Cerebellar nuclear complex (tissue), 1 donor: Measurements from ENCODE around the gene GALNT16.

ENCODE experiments used
- DNase-seq, 2 experiments: peaks; one replicate each; lab custom pipeline; 2025; lab: John Stamatoyannopoulos, UW

The GALNT16 gene

DNA sequence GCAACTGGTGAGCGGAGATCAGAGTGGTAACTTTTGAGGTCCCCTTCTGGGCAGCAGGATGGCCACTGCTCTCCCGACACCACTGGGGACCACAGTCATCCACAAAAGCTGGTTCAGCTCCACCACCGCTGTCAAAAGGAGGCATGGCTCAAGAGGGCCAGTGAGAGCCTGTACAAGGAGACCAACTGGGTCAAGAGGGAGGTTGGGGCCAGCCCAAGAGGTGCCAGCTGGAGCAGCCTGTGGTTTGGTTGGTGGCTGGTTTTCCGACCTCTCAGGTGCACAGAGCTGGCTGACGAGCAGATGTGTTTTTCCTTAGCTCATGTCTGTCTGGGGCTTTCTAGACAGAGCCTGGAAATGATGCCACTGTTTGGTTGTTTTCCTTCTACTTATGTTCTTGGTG, 78.0 kb downstream of the GALNT16 start:
- DNase-seq, result no peak

DNA sequence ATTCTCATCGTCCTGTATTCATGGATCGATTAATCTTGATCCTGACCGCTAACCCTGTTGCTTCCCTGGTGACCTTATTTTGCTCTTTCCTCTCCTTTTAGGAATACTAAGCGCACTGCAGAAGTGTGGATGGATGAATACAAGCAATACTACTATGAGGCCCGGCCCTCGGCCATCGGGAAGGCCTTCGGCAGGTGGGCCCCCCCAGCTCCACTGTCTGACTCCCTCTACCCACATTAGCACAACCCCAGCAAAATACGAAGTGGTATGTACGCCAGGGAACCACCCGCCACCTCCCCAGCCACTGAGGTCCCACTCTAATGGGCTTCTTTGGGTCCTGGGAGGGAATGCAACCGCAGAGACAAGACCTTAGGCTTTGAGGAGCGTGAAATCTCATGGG, 79.5 kb downstream of the GALNT16 start:
- no peak for DNase-seq

DNA sequence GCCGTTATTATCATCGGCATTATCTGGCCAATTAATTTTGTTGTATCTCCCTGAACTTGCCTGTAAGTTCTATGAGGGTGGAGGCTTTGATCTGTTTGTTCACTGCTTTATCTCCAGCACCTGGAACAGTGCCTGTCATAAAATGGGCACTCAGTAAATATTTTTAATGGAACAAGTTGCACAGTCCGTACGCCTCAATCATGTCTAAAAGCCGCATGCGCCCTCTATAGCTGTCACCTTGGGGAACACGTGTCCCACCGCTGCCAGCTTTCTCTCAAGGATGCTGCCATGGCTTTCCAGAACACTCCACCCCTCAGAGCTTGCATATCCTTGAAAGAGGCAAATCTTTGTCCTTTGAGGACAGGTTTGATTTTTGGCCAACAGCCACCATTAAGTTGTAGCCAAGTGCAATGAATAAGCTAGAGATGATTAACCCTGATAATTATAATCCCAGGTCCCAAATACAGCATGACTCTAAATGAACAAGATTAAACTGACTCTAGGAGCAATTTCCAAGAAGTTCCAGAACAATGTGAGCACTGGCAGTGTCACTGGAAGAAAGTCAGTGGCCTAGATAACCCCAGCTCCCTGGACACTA, 83.1 kb downstream of the GALNT16 start:
- DNase-seq, result no peak

DNA sequence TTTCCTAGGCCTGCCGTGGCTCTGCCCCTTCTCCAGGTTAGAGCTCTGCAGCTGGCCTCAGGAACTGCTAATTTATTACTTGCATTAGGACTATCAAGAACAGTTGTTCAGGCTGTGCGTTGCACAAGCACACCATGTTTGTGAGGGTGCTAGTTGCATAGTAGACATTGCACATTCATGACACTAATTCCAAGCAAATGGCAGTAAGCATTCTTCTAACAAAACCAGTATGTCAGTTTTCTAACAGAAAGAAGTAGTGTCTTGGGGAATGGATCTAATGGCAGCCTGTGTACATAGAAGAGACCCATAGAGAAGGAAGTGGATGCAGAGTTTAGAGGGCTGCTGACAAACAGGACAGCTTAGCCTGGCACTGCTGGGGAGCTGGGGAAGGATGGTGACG, 84.2 kb downstream of the GALNT16 start:
- DNase-seq, result no peak

DNA sequence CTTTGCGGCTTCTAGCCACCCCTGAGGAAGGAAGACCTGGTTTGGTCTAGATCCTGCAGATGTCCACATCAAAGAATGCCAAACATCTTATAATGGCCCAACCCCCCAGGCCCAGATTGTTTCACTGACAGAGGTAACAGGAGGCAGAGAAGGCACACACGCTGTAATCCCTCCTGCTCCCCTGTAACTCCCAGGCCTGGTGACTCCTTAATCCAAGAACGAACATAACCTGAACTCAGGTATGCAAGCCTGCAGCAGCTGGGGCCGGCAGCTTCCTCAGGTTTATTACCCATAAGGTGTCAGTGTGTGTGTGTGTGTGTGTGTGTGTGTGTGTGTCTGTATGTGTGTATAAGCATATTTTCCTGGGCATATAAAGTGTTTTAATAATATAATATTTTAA, 85.4 kb downstream of the GALNT16 start:
- DNase-seq, result no peak

DNA sequence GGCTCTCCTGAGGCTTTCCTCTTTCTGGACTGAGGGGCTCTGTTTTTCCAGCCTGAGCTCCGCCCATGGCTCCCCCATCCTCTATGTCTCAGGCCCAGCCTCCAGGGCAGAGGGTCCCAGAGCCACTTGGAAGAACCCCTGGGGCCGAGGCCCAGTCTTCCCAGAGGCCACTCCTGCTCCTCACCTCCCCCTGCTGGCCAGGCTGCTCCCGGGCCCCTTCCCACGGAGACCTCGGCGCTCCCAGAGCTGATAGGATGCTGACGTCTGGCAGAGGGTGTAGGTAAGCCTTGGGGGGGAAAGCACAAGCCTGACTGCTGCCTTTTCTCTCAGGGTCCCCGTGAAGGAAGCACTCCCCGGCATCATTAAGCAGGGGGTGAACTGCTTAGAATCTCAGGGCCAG, 86.8 kb downstream of the GALNT16 start:
- DNase-seq, result no peak

DNA sequence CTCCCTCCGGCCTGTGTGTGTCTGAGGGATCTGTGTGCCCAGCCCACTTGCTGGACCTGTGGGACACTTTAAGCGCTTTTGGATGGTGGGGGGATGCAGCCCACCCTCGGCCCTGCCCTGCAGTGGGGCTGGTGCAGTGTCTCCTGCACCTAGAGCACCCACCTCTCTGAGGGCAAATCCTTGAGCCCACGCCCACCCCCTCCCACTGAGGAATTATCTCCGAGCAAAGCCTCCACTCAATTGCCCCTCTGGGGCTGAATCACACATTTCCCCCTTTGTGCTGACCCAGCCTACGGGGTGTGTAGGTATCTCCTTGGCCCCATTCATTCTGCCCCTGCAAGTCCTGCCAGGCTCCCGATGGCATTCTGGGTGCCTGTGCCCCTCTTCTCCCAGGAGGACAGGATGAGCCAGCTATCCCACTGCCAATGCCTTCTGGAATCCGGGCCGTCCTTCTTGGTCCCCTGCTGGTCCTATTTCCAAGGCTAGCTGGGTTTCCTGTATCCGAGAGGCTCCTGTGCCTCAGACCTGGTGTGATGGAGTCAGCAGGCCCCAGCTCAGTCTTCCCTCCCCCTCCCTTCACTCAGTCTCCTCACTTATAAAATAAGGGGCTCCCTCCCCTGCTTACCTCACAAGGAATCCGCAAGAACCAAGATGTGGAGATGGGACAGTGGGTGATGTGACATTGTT, 89.3 kb downstream of the GALNT16 start:
- DNase-seq, result no peak

DNA sequence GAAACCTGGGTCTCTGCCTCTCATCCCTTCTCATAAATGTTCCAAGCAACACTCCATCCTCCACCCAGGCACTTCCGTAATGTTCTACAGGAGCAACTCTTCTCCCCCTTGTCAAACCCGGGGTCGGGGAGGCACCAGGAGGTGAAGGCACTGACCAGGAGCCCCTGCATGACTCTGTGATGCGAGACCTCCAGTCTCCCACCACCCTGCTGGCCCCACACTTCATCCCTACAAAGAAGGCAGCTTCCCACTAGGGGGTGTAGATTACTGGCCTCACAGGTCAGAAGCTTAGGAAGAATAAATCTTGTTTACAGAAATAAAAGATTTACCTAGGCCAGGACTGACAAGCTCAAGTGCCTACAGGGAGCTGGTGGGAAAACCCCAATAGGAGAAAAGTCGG, 90.9 kb downstream of the GALNT16 start:
- no peak for DNase-seq

DNA sequence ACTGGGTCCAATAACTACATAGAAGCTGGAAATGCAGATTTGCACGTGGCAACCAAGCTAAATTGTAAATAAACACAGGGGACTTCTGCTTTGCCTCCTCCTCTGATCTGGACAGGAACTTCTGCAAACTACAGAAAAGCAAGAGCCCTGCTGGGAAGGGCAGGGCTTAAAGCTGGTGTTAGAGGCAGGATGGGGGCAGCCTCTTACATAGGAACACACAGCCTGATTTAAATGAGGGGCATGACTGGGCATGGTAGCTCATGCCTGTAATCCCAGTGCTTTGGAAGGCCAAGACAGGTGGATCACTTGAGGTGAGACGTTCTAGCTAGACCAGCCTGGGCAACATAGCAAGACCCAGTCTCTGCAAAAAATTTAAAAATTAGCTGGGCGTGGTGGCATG, 91.4 kb downstream of the GALNT16 start:
- no peak for DNase-seq

DNA sequence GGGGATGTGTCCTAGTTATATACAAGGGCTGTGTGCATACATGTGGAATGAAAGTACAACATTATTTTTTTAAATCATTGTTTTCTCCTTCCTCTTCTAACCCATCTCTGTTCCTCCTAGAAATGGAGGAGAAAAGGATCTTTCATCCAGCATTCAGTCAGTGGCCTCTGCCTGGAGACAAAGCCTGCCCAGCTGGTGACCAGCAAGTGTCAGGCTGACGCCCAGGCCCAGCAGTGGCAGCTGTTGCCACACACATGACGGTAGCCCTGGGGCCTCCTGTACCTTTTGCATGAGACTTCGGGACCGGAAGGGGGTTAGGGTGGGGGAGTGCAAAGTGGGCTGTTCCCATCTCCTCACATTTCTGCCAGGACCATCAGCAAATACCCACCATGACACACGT, 92.0 kb downstream of the GALNT16 start:
- no peak for DNase-seq

DNA sequence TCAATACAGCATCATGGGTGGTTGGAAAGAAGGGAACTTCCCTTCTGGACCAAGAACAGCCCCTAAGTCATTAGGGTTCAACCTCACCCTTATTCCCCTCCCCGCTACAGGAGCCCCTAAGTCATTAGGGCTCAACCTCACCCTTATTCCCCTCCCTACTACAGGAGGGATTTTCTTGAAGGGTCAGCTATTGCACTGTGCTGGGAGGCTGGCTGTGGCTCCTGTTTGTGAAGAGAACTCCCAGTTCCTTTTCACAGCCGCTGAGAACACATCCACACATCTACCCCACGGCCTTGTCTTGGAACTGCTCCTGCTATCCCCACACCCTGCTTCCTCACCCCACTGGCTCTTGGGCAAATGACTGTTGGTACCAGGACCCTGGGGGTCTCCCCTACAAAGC, 93.2 kb downstream of the GALNT16 start:
- DNase-seq, result no peak

DNA sequence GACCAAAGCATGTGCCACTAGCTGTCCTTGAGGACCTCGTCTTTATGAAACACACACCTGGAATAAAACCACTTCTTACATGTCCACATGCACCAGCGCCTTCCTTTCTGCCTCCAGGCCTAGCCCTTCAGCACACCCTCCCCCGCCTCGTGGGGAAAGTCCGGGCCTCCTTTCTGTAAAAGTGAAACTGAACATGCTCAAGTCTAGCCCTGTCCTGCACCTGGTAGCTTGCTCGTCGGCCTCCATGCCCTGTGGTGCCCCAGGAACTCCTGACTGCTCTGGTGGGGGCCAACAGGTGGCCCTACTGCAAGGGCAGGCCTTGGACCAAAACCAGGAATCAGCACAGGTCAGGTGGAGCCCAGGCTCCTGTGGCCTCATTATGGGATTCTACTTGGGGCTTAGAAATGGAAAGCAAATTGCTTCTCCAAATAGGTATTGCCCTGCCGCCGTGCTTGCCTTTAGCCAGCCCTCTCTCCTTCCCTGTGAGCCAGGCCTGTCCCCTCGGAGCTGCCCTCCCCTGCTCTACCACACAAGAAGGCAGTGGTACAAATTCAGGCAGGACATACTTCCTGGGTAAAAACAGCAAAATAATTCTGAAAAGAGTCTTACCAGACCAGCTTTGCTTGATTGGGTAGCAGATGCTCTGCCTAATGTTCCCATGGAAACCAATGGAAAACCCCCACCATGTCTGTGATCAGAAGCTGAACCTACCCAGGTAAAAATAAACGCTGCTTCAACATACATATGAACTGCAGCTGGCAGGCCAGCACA, 94.6 kb downstream of the GALNT16 start:
- no peak for DNase-seq

DNA sequence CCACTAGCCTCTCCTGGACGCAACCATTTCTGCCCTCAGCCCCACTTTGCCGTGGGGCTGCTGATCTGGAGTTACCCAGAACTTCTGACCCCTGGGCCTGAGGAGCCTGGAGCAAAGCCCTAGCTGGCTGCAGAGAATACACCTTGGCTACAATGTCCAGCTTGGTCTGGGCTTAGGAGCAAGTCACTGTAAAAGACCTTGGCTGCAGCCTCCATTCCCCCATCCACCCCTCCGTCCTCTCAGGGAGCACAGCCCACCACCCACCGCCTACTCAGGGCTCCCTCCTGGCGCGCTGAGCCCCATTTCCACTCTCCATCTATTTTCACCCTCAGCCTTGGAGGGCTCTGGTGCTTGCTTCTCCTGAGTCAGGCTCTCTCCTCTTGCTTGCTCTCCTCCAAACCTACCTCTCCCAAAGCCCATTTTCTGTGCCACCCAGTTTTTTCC, 95.2 kb downstream of the GALNT16 start:
- no peak for DNase-seq

DNA sequence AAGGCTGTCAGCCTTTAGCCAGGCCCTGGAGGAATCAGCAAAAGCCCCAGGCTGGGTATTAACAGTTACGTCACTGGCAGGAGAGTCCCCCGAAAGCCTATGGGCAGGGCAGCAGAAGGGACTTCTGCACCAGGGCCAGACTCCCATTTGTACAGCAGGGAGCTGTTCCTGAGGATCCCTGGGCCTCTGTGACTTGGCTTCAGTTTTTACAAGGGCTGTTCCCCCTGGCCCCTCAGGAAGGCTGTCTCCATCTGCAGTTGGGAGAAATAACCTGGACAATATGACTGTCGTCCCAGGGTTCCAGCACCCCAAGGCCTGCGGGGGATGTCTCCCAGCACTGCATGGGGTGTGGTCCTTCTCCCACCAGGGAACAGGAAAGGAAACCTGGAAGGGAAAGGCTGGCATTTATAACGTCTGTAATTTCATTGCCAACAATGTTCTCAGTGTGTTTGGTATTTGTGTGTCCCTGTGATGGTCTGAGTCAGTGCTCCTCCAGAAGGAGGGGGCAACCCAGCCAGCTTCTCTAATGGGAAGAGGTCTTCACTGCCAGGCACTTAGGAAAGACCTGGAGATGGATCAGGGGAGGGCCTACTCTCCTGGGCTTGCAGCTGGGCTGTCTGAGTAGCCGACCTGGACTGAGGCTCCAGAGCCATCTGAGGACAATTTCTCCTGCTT, 95.8 kb downstream of the GALNT16 start:
- no peak for DNase-seq

DNA sequence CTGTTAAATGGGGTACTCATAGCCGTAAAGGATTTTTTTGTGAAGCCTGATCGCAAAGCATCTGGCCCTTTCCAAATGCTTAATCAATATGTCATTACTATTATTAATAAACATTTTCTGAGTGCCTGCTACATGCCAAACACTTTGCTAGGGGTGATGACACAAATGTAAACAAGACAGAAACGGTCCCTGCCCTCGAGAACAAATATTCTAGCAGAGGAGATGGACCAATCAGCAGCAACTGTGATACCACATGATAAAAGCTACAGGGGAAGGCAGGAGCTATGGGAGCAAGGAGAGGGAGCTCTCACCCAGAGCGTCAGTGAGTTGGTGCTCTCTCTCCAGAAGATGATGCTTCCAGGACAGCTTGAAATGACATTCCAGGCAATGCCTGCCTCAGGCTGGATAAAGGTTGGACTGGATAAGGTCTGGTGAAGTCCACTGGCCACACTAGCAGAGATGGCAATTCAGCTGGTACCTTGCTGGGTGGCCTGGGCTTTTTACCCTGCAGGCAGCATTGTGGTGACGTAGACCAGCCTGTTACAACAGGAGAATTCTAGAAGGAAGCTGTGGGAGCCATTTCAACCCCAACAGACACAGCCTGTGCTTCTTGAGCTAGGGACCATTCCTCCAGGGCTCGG, 97.1 kb downstream of the GALNT16 start:
- DNase-seq, result no peak

DNA sequence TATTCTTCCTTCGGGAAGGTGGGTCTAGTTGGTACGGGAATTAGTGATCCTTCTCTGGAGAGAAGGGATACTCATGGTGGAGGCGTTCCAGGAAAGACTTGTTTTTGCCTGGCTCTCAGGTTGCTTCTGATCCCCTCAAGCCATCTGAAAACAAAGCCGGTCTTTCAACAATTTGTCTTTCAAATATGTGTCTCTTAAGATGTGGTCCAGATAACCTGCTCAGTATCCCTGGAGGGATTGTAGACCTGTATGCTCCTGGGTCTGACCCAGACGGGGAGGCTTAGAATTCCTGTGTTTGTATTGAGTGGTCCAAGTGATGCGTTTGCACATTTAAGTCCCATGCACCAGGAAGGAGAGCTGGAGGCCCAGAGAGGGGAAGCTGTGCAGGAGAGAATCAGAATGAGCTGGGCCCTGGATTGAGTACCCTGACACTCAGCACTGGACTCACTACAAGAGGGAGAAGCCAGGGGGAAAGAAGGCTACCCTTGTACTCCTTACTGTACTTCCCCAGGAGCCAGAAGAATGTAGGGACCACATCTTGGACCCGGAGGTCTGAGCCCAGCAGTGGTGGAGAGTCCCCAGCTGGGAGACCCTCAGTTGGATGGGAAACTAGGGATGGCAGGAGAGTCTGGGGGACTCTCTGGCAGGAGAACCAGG, 97.7 kb downstream of the GALNT16 start:
- no peak for DNase-seq

DNA sequence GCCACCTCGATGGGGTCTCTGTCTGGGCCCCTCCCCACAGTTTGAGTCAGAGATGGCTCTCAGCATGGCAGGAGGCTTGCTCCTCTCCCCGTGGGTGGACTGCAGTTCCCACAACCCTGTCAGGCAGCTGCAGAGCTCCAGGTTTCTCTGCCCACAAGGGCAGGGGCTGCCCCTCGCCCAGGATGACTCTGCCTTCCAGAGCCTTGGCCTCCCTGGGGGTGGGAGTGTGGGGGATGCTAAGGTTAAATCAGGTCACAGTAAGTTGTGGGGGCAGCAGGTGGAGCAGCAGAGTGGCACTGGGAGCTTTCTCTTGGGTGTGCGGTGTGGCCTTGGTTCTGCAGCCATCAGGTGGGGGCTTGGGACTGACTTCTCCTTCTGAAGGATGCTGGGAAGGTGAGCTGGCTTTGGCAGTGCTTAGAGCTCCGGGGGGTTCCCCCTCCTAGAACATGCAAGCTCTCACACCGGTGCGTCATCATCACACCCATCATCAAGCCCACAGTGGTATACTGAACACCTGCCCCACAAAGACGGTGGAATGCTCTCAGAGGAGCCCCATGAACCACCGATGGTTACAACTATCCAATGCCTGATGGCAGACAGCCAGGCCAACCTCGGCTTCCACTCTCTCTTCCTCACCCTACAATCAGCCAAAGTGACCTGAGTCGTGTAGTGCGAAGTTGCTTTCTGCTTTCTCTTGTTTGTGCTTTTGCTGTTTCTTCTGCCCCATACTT, 98.4 kb downstream of the GALNT16 start:
- DNase-seq, result no peak

DNA sequence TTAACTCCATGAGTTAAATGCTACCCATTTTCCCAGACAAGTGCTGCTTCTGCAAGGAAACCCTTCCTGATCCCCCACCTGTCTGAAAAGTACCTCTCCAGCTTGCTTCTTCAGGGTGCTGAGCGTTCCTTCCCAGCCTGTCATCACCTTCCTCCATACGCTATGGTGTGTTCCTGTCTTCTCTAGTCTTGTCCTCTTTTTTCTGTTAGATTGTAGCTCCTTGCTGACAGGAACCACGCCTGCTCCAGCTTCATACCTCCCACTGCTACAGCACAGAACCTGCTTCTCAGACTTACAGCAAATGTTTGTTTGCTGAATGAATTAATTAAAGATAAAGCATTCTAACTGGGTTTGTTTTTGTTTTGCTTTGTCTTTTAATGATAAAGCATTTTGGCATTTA, 99.0 kb downstream of the GALNT16 start:
- DNase-seq, result no peak

DNA sequence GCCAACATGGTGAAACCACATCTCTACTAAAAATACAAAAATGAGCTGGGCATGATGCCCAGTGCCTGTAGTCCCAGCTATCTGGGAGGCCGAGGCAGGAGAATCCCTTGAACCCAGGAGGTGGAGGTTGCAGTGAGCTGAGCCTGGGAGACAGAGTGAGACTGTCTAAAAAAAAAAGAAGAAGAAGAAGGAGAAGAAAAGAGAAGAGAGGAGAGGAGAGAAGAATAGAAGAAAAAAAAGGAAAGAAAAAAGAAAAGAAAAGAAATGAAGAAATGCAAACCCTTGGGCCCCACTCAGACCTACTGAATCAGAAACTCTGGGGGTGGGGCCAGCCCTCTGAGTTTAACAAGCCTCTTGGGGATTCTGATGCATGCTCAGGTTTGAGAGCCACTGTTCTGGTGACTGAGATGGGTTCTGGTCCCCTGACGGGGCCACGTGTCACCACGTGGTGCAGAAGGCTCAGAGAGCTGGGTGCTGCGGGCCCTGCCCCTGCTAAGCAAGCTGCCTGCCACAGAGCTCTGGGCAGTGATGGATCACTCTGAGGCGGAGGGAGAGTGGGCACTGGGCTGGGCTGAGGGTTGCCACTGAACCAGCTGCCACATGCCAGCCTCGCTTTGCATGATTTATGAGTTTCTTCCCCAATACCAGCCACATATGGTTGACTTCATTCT, 100.6 kb downstream of the GALNT16 start:
- no peak for DNase-seq

DNA sequence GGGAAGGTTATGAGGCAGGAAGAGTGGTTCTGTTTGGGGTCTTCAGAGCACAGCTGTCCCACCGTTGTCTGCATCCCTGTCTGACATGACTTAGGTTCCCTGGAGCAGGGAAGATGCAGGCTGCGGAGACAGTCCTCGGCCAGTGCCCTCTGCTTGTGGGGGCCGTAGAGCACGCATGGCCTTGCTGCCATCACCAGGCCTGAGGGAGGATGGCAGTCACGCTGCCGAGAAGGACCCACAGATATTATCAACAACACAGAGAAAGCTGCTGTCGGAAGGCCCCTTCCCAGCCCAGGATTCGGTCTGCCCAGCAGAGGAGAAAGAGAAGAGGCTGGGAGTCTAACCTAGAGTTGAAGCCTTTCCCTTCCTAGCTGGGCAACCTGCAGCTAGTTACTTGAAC, 103.1 kb downstream of the GALNT16 start:
- no peak for DNase-seq
